Trophoblast cell (in vitro differentiated cells and primary cell): ENCODE results near the gene PHF12.
A peak's percentile ranks its signal among the peaks of the same experiment; 100 is the strongest.

Experiments used
- DNase-seq, 2 donors: peaks; one replicate each; pipeline ENCODE4 v3.0.0-alpha.2; 2016
- H2AFZ ChIP-seq: 2 replicates; pipeline ENCODE4 v1.6.1; 2013; ENCODE audit warnings: low read length, moderate library complexity, mild to moderate bottlenecking; ENCODE audit not compliant: insufficient read depth, poor library complexity
- H2AK5ac ChIP-seq: 2 replicates; pipeline ENCODE4 v1.6.1; 2013; ENCODE audit warnings: mild to moderate bottlenecking, low read length
- H2BK120ac ChIP-seq: 2 replicates; pipeline ENCODE4 v1.6.1; 2013; ENCODE audit warnings: low read length, mild to moderate bottlenecking, moderate library complexity; ENCODE audit not compliant: insufficient read depth, poor library complexity
- H2BK12ac ChIP-seq: 2 replicates; pipeline ENCODE4 v1.6.1; 2013; ENCODE audit warnings: mild to moderate bottlenecking, low read length, moderate library complexity
- H2BK5ac ChIP-seq: 2 replicates; pipeline ENCODE4 v1.6.1; 2013; ENCODE audit warnings: low read length, low read depth, moderate library complexity, mild to moderate bottlenecking; ENCODE audit not compliant: poor library complexity
- H3K14ac ChIP-seq: 2 replicates; pipeline ENCODE4 v1.6.1; 2013; ENCODE audit warnings: mild to moderate bottlenecking, low read length
- H3K18ac ChIP-seq: 2 replicates; pipeline ENCODE4 v1.6.1; 2013; ENCODE audit warnings: mild to moderate bottlenecking, low read length
- H3K23ac ChIP-seq: 2 replicates; pipeline ENCODE4 v1.6.1; 2013; ENCODE audit warnings: low read length
- H3K27ac ChIP-seq: 2 replicates; pipeline ENCODE4 v1.5.1; 2013; ENCODE audit warnings: low read depth, mild to moderate bottlenecking, inconsistent platforms, low read length, moderate library complexity
- H3K27me3 ChIP-seq: 2 replicates; pipeline ENCODE4 v1.6.1; 2013; ENCODE audit warnings: inconsistent platforms, mild to moderate bottlenecking, low read length, moderate library complexity; ENCODE audit not compliant: insufficient read depth
- H3K36me3 ChIP-seq, 2 experiments: 1 replicate in 1 of 2; 2 replicates in 1 of 2; pipeline ENCODE4 v1.6.1; 2013; ENCODE audit warnings: low read length in 2 of 2, mild to moderate bottlenecking in 2 of 2, moderate library complexity in 1 of 2; ENCODE audit not compliant: insufficient read depth in 2 of 2, control insufficient read depth in 1 of 2
- H3K4ac ChIP-seq: 2 replicates; pipeline ENCODE4 v1.6.1; 2013; ENCODE audit warnings: low read depth, mild to moderate bottlenecking, low read length, moderate library complexity
- H3K4me1 ChIP-seq, 2 experiments: 1 replicate in 1 of 2; 2 replicates in 1 of 2; pipeline ENCODE4 v1.6.1; 2013; ENCODE audit warnings: low read length in 2 of 2, mild to moderate bottlenecking in 2 of 2, moderate library complexity in 1 of 2; ENCODE audit not compliant: insufficient read depth in 2 of 2, control insufficient read depth in 1 of 2
- H3K4me2 ChIP-seq: 2 replicates; pipeline ENCODE4 v1.6.1; 2013; ENCODE audit warnings: inconsistent platforms, mild to moderate bottlenecking, low read length, moderate library complexity
- H3K4me3 ChIP-seq: 2 replicates; pipeline ENCODE4 v1.5.1; 2013; ENCODE audit warnings: mild to moderate bottlenecking, low read depth, low read length, inconsistent platforms
- H3K79me1 ChIP-seq: one replicate; pipeline ENCODE4 v1.6.1; 2013; ENCODE audit warnings: low read length
- H3K79me2 ChIP-seq: 2 replicates; pipeline ENCODE4 v1.6.1; 2013; ENCODE audit warnings: low read length, mild to moderate bottlenecking; ENCODE audit not compliant: control insufficient read depth, insufficient read depth, poor library complexity
- H3K9ac ChIP-seq: 2 replicates; pipeline ENCODE4 v1.6.1; 2013; ENCODE audit warnings: mild to moderate bottlenecking, low read length
- H3K9me3 ChIP-seq: 2 replicates; pipeline ENCODE4 v1.6.1; 2013; ENCODE audit warnings: low read depth, mild to moderate bottlenecking, control low read depth, inconsistent platforms, low read length; ENCODE audit not compliant: insufficient read depth
- H4K12ac ChIP-seq: 2 replicates; pipeline ENCODE4 v1.6.1; 2013; ENCODE audit warnings: low read depth, mild to moderate bottlenecking, low read length, moderate library complexity
- H4K8ac ChIP-seq: 2 replicates; pipeline ENCODE4 v1.6.1; 2013; ENCODE audit warnings: low read depth, mild to moderate bottlenecking, low read length, moderate library complexity
- H4K91ac ChIP-seq: one replicate; pipeline ENCODE4 v1.6.1; 2013; ENCODE audit warnings: low read depth, mild to moderate bottlenecking, low read length, moderate library complexity
- WGBS: extraction: QIAGEN DNeasy Blood & Tissue Kit; methylation state at CpG from one replicate; pipeline ENCODE4 v1.1.7; 2013; ENCODE audit warnings: missing lambda C conversion rate; ENCODE audit not compliant: insufficient read length, insufficient coverage; ENCODE audit errors: extremely low coverage; 5-methylcytosine and 5-hydroxymethylcytosine counted together

Gene PHF12

DNA sequence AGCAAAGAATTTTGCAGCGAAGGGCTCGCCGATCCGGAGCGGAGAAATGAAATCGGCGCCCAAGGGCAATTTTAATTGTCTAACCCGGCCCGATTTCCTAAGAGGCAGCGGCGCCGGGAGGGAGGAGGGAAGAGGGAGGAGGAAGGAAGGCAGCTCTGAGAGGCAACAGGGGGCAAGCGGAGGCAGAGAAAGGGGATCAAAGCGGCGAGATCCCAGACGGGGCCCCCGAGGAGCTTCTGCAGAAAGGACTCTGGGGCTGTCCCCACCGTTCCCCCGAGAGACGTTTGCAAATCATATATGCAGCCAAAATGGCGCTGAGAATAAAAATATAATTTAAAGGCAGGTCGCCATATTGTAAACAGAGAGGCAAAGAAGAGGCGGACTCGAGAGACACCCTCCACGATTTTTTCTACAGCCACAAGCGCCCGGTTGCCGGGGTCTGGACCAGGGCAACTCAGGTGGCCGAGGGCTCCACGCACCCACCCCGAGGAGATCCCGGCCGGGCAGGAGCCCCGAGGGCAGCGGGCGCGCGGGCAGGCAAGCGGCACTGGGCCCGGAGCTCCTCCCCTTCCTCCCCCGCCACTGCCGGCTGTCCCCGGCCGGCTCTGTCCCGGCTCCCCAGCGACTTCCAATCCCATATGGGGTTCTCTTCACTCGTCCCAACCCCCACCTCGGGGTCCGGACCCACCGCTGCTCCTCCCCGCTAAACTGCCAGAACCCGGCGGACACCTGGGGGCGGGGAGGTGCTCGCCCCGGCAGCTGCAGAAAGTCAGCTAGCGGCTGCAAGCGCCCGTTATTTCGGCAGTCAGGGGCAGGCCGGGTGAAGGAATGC is 1.9 kb downstream of the PHF12 start:
- peak overlapping the region; percentile 74 for H3K27ac ChIP-seq
- H3K4me1 ChIP-seq, result peaks cover 3 to 6% of the 10 kb centered on the region in 2 experiments
- H4K8ac ChIP-seq, result peak overlapping the region; percentile 83
- H3K4me3 ChIP-seq, result peak overlapping the region; percentile 93
- H2BK120ac ChIP-seq, result peak overlapping the region; percentile 68
- peaks cover 21% of the 10 kb centered on the region for H3K79me1 ChIP-seq
- peaks cover 26% of the 10 kb centered on the region for H3K79me2 ChIP-seq
- H3K27me3 ChIP-seq, result no peaks in the 10 kb centered on the region
- no peak overlapping the region for H2BK12ac ChIP-seq
- WGBS, result no CpG with 5 or more reads among the region's 61 CpGs
- peak overlapping the region; percentile 9 for H2AK5ac ChIP-seq
- H4K91ac ChIP-seq, result peak overlapping the region; percentile 56
- peak overlapping the region; percentile 82 for H3K4ac ChIP-seq
- H4K12ac ChIP-seq, result peak overlapping the region; percentile 59
- H3K4me2 ChIP-seq, result peak overlapping the region; percentile 98
- H3K18ac ChIP-seq, result peak overlapping the region; percentile 82
- H3K9me3 ChIP-seq, result no peaks in the 10 kb centered on the region
- no peak overlapping the region for H3K23ac ChIP-seq
- H2AFZ ChIP-seq, result peak overlapping the region; percentile 62
- DNase-seq, result peak; percentile 69 to 88
- peak overlapping the region; percentile 88 for H3K9ac ChIP-seq
- H3K36me3 ChIP-seq, result peaks cover 0 to 5% of the 10 kb centered on the region in 2 experiments
- peak overlapping the region; percentile 19 for H3K14ac ChIP-seq
- peak overlapping the region; percentile 68 for H2BK5ac ChIP-seq

DNA sequence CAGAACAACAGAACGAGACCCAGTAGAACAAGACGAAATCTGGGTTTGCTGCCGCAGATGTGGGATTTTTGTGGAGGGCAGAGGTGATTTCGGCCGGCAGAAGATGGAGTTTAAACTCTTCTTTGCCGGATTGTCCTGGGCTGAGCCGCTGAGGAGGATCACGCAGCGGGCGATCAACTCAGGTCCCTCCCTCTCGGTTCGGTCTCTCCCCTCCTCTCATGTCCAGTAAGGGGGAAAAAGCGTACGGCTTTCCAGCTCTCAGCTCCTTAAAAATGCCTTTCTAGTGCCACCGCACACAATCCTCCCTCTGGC is 2.5 kb downstream of the PHF12 start:
- Histone ChIP-seq H3K23ac (no peak overlapping the region), H3K27ac (peak overlapping the region; percentile 74), H3K14ac (no peak overlapping the region), H3K79me2 (peaks cover 26% of the 10 kb centered on the region), H3K4me1 (peaks cover 3 to 6% of the 10 kb centered on the region in 2 experiments), H2BK5ac (peak overlapping the region; percentile 4), H3K27me3 (no peaks in the 10 kb centered on the region), H2AFZ (no peak overlapping the region), H3K9me3 (no peaks in the 10 kb centered on the region), H2AK5ac (no peak overlapping the region), H3K9ac (peak overlapping the region; percentile 88), H3K4ac (peak overlapping the region; percentile 78), H2BK120ac (no peak overlapping the region), H4K8ac (no peak overlapping the region), H3K4me3 (peak overlapping the region; percentile 93), H3K36me3 (peaks cover 0 to 5% of the 10 kb centered on the region in 2 experiments), H2BK12ac (no peak overlapping the region), H4K12ac (peak overlapping the region; percentile 5), H4K91ac (no peak overlapping the region), H3K4me2 (peak overlapping the region; percentile 98), H3K18ac (peak overlapping the region; percentile 14), H3K79me1 (peaks cover 21% of the 10 kb centered on the region)
- DNase-seq, result no peak
- WGBS, result no CpG with 5 or more reads among the region's 15 CpGs

GRCh38 chr17:28948342-28948741 is 3.0 kb downstream of the PHF12 start:
- Histone ChIP-seq H2BK5ac (no peak overlapping the region), H3K9ac (no peak overlapping the region), H3K27ac (no peak overlapping the region), H3K23ac (no peak overlapping the region), H4K91ac (no peak overlapping the region), H3K18ac (no peak overlapping the region), H3K4me3 (no peak overlapping the region), H3K79me2 (peaks cover 26% of the 10 kb centered on the region), H3K9me3 (no peaks in the 10 kb centered on the region), H3K27me3 (no peaks in the 10 kb centered on the region), H3K14ac (no peak overlapping the region), H3K79me1 (peaks cover 21% of the 10 kb centered on the region), H3K4me1 (peaks cover 3 to 6% of the 10 kb centered on the region in 2 experiments), H4K12ac (no peak overlapping the region), H2AK5ac (no peak overlapping the region), H2BK120ac (no peak overlapping the region), H2BK12ac (no peak overlapping the region), H4K8ac (no peak overlapping the region), H3K4me2 (peak overlapping the region; percentile 98), H3K4ac (peak overlapping the region; percentile 78), H3K36me3 (peaks cover 0 to 6% of the 10 kb centered on the region in 2 experiments), H2AFZ (no peak overlapping the region)
- no peak for DNase-seq
- WGBS, result no CpG with 5 or more reads among the region's 4 CpGs

DNA sequence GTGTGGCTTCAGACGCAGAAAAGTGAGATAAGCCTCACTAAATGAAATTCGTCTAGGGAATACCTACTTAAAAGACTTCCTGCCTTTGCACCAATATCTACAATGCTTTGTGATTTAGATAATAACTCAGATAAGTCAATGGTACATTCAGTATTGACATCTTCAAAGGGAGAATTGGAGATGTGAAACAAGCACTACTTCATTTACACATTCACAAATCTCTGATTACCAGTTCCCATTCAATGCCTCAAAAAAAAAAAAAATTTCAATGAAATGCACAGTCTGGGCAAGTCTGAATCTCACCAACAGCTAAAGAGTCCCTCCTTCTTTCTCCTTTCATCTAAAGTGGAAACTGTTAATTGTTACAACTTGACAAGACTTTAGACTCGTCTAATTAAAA is 3.7 kb downstream of the PHF12 start:
- Histone ChIP-seq H3K9ac (no peak overlapping the region), H4K12ac (no peak overlapping the region), H3K4ac (peak overlapping the region; percentile 30), H3K4me2 (no peak overlapping the region), H3K4me1 (peaks cover 3% of the 10 kb centered on the region in 2 experiments), H3K79me2 (peaks cover 26% of the 10 kb centered on the region), H3K18ac (no peak overlapping the region), H3K23ac (no peak overlapping the region), H3K36me3 (peaks cover 0 to 9% of the 10 kb centered on the region in 2 experiments), H3K27ac (no peak overlapping the region), H3K9me3 (no peaks in the 10 kb centered on the region), H2AFZ (no peak overlapping the region), H2BK5ac (no peak overlapping the region), H3K79me1 (peaks cover 21% of the 10 kb centered on the region), H4K91ac (no peak overlapping the region), H2BK12ac (no peak overlapping the region), H2AK5ac (no peak overlapping the region), H3K4me3 (no peak overlapping the region), H3K14ac (no peak overlapping the region), H4K8ac (no peak overlapping the region), H3K27me3 (no peaks in the 10 kb centered on the region), H2BK120ac (no peak overlapping the region)
- no CpG with 5 or more reads among the region's 3 CpGs for WGBS
- DNase-seq, result no peak
